Myocyte (in vitro differentiated cells): ENCODE measurements around the gene TBX2. TPM values are rescaled to one million over a fixed set of nuclear protein-coding genes. Genes with fewer than 3 reads are reported as not detected.

Source experiments
- DNase-seq: peaks from one replicate; pipeline ENCODE4 v3.0.0-alpha.2; 2012; ENCODE audit warnings: low read depth
- total RNA-seq: library from RNA; depleted of rRNA; stranded (reverse); fragments of >200 nt; gene quantifications from 2 replicates; pipeline ENCODE4 v1.2.3, GENCODE V29; 2014

The TBX2 gene
- total RNA-seq, 1 donor from 2014 or later = 7.7 TPM

DNA sequence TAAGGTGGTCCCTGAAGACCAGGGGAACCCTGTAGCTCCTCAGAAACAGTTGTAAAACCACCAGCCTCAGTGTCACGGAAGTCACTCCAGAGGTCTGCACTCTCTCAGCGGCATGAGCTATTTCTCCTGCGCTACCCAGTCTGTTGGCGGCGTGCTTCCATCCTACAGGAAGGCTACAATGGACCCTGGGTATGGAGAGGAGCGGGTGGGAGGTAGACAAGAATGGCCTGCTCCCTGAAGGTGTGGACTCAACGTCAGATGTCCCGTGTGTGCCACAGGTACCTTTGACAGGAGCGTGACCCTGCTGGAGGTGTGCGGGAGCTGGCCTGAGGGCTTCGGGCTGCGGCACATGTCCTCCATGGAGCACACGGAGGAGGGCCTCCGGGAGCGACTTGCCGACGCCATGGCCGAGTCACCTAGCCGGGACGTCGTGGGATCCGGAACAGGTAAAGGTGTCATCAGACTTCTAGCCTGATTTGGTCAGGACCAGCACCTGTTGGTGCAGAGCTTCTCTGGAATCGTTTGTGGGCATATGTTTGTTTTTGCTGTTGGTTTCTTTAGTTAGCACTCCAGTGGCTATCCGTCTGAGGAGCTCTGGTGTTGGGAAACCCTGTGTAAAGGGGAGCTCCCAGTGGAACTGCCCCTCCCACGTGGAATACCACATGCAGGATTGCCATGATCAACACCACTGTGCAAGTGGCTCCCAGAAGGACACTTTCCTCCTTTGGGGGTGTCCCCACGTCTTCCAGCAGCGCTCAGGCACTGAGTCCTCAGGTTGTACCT is 31.4 kb upstream of the TBX2 start:
- no peak for DNase-seq

DNA sequence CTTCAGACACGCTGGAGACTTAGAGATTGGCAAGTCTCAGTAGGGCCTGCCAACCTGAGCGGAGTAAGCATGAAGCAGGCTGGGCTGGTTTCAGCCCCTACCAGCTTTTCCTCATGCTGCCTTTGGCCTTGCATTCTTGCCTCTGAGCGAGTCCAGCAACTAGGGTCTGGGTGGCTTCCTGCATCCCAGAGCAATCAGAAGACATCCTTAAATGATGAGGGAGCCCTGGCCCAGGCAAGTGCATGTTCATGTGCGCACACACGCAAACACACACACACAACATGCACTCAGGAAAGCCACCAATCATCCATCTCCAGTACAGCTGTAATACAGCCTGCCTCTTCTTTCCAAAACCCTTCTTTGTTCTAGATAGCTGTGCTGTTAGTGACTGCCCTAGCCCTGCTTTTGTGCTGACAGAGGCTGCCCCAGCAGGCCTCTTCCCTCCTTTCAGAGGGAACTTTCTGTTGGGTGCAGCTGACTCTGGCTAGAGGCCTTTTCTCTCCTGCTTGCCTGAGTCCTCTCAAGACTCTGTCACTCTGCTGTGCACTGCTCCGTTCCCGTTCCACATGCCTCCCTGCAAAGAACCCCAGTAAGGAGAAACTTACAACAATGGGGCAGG is 30.7 kb upstream of the TBX2 start:
- no peak for DNase-seq

DNA sequence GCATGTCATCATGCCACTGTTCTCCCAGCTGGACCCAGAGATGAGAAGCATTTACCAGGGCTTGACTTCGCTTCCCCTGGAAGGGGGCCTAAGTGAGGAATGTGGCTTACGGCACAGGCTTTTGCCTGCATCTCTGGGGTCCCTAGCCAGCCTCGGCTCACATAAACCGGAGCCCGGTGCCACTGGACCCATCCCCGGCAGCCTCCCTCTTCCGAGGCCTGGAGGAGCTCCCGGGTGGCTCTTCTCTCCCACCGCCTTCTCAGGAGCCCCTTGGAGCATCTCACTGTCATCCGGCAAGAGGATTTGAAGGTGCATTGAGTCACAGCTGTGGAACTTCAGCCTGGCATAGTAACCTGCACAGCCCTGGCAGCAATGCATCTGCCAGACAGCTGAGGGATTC is 29.9 kb upstream of the TBX2 start:
- no peak for DNase-seq

DNA sequence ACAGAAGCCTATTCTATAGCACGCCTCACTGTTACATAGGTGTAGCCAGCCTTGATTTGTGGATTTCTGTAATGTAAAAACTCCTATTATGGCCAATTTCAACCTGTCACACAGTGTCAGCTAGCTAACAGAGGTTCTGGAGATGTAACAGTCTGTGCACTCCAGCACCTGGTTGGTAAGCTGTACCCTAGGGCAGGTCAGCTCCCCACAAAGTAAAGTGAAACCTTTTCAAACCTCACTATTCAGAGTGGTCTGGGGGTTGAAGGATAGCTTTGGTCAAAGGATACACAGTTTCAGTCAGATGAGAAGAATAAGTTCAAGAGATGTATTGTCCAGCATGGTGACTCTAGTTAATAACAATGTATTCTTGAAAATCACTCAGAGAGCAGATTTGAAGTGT is 28.5 kb upstream of the TBX2 start:
- DNase-seq = no peak

DNA sequence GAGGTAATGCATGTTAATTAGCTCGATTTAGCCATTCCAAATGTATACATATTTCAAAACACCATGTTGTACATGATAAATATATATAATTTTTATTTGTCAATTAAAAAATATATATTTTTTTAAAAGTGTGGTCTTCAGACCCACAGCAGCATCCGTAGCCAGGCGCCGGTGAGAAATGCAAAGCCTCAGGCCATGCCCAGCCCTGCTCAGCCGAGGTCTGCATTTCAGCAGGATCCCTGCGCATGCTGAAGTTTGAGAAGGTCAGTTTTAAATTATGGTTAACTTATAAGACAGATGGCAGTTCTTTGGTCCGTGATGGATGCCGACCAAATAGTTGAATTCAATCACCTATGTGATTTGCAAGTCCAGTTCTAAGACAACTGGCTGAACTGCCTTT is 28.0 kb upstream of the TBX2 start:
- DNase-seq = no peak

DNA sequence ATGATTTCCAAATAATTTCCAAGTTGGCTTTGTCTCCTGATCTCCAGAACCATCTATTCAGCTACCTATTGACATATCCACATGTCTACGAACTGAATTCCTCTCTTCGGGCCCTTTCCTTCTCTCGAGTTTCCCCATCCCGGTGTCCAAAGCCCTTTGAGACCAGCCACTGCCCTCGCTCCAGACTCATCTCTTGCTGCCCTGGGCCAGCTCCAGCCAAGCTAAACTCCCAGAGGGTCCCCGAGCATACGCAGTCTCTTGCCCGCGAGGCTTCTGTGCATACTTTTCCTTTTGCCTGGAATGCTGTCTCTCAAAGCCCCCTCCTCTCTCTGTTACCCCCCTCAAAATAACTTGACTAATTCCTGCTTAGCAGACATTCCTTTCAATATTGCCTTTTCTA is 27.2 kb upstream of the TBX2 start:
- DNase-seq = no peak

DNA sequence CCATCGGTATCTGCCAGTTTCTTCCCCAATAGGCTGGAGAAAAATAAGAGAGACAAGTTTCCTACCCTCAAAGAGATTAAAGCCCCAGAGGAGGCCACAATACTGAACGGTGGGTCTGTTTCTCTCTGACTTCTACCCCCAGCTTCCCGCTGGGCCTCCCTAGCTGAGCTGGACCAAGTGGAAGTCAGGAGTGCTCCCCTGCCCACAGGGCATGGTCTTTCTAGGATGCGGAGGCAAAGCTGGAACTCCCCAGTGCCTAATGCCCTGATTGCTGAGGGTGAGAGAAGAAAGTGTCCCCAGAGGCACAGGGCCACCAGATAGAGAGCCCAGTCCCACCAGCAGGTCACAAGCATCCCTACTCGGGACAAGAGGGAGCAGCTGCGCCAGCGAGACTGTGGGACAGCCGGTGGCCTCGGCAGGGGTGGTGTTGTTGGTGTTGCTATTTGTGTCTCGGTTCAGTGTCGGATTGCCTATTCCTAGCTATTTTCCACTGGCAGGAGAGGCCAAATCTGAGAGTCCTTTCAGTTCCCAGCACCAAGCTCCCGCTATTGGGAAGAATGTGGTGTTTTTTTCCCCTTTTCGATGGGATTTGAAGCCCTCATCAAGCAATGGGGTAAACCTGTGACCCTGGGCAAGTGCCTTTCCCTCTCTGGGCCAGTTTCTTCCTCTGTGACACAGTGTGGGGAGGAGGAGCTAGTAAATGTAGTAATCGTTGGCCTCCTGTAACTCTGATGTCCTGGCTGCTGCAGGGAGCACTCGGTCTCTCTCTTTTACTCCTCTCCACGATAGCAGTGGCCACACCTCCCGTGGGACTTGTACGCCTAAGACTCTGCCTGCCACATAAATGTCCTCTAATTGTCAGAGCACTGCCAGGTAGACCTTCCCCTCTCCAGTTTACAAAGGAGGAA is 22.5 kb upstream of the TBX2 start:
- peak; percentile 76 for DNase-seq

DNA sequence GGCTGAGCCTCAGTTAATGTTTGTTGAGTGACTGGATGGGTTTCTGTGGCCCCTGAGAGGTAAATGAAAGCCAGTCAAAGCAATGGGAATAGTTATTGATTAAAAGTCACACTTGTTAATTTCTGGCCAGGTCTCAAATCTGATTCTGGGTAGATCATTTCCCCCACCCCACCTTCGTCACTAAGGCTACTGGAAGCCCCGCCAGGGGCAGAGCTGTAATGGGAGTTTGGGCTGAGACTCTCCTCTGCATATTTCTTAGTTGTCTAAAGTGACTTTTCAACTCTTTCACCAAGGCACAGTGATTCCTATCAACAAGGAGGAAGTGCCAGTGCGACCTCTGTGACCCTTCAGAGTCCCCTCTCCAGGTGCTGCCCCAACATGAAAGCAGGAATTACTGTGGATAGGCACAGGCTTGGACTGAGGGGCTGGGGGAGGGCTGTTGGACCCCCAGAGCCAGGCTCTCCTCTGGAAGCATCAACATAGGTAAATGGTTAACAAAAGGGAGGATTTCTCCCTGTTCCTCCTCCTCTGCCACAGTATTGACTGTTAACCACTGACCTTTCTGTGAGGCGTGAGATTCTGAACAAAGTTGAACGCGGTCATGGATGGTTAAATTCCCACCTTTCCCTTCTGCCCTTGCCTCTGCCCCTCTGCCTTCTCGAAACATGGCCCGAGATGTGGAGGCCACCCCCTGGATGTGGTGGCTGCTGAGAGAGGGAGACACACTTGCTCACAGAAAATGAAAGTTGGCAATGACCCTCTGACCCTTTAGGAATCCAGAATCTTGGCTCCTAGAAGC is 20.8 kb upstream of the TBX2 start:
- DNase-seq = no peak

DNA sequence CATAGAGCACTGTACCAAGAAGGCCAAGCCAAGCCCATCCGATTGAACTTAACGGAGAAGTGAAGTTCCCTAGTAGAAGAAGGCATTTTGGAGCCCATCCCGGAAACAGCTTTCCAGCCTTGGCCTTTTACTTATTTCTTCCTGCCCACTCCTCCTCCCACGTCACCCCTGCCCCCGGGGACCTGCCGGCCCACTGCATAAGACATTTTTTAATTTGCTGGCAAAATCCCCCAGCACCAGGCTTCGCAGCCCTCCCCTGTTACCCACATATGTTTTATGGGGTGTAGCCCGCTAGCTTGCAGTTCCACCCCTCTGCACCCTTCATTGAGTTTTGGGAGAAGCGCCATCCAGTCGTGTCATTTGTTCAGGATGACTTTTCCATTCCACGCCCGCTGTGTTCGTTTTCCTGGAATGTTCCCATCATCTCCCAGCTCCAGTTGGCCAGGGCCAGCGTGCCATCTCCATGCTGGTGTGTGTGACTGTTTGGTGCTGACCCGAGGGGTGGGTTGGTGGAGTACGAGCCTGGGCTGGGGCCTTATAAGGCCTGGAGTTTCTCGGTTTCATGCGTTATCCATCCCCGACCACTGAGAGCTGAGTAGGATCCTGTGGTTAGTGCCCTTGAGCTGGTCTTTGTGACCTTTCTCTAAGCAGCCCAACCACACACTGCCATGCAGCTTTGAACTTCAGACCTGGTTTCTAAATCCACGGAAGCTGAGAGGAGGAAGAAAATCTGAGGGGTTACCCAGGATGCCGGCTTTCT is 20.0 kb upstream of the TBX2 start:
- no peak for DNase-seq

DNA sequence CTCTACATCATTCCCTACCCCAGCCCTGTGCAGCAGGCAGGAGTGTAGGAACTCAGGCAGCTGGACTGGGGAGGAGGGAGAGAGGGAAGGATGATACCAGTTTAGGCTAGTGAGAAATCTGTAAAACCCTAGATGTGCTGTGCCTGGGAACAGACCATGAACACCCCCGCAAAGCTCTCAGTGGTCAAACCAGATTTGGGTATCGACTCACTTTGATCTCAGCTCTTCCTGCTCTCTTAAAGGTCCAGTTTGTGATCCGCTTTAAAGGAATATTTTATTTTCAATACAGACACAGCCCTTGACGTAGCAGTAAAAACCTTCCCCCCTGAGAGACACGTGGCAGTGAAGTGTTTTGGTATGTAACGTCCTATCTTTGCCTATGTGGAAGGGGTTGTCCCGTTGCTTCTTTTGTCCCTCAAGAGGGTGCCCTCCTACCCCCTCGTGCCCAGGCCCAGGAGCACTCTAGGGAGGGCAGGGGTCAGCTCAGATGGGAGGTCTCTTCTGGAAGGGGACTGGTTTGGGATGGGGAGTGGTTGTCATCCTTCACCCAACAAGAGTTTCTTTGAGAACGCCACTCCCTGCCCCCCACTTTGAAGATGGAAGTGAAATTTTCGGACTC is 19.3 kb upstream of the TBX2 start:
- no peak for DNase-seq

DNA sequence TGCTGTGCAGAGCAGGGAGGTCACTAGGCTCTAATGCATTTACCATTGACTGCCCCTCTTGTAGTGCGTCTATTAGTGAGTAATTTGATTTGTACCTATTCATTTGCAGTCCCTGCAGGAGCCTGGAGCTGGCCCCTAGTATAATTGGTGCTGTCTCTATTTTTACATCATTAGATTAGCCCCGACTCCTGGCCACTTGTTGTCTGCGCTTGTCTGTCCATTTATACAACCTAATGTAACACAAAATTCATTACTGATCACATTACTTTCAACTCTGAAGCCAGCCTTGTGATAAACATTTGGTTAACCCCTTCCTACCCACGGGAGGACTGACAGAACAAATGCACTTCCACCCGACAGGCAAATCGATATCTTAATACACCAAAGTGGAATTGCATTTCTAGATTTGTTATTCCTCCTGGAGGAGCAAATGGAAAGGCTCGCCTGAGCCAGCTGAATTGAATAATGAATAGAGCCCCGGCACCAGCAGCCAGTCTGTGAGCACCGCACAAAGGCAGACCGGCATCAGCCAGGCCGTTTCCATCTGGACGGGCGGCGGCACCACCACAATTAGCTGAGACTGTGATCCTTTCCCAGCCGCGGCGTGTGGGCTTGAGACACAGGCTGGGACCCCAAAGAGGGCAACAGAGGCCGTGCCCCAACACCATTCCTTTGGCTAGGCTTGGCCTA is 18.7 kb upstream of the TBX2 start:
- DNase-seq = no peak

DNA sequence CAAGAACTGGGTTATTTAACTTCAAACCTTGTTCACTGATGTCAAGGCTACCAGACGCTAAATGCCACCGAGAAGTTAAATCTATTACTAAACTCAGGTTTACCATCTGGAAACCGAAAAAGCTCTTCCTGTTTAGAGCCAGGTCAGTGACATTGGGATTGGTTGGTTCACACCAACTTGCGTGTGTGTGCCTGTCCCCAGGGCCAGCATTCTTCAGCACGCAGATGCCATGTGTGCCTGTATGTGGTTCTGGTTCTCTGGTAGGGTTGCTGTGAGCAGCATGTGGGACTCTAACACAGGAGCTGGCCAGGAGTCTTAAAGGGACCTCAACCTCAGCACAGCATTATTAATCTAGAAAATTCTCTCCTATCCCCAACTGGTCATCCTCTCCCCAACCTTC is 18.1 kb upstream of the TBX2 start:
- no peak for DNase-seq

DNA sequence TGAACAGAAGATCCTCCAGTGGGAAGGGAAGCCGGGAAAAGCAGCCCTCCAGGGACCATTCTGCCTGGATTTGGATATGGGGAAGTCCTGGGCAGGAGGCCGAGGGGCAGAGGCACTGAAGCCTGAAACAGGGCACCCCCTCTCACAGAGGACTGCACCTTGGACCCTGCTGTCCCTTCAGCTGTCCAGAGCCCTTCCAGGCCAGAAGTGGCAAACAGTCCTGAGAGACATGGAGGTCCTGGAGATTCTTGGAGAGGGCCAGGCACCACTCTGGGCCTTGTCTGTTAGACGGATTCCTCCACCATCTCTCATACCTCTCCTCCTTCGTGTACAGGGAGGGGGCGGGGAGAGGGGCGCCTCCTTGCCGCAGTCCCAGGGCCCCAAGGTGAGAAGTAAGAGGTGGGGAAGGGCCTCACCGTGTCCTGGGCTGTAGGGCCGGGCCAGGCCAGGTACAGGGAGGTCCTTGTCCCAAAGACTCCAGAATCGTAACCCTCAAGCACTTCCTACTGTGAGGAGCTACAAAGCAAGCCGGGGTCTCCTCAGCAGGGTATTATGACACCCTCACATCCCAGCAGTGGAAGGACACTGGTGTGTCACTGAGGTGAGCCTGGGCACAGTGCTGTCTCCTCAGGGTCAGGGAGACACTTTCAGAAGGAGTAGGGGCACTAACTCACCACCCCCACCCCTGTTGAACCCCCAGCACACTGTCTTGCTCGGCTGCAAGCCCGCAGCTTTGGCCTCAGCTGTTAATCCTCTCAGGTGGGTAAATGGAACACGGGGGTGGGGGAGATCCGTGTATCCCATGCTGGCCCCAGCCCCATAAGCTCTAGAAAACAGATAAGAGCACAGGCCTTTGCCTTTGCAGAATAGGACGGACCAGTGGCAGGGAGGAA is 16.6 kb upstream of the TBX2 start:
- no peak for DNase-seq

DNA sequence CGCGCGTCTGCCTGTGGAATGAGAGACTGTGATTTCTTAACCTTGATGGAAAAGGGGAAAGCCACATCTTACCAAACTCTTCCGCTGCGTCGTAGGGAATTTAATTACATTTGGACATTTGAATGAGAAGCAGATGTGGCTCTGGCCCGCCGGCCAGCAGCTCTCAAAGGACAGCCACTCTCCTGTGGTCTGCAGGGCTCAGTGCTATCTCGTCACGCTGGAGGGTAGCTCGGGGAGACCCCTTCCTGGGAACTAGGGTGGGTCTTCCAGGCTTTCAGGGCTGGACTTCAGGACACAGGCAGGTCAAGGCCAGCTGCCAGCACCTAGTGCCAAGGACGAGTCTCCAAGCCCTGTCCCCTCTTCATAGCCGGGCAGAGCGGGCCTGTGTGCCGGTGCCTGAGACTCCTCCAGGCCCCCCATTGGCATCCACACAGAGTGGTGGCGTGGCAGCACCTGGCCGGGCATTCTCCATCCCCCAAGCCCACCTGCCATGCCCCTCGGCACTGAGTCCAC is 15.9 kb upstream of the TBX2 start:
- no peak for DNase-seq

DNA sequence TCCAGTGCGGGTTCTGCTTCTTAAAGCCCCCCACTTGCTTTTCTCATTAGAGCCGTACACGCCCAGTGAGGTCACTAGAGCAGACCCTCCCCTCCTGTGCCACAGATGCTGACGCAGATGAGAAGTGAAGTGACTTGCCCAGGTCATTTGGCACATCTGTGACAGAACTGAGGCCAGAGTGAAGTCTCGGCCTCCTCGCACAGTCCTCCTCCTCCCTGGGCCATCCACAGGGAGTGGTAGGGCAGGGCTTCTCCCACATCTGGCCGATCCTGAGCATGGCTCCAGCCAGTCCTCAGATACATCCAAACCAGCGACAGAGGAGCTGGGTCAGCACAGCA is 15.3 kb upstream of the TBX2 start:
- DNase-seq = no peak

DNA sequence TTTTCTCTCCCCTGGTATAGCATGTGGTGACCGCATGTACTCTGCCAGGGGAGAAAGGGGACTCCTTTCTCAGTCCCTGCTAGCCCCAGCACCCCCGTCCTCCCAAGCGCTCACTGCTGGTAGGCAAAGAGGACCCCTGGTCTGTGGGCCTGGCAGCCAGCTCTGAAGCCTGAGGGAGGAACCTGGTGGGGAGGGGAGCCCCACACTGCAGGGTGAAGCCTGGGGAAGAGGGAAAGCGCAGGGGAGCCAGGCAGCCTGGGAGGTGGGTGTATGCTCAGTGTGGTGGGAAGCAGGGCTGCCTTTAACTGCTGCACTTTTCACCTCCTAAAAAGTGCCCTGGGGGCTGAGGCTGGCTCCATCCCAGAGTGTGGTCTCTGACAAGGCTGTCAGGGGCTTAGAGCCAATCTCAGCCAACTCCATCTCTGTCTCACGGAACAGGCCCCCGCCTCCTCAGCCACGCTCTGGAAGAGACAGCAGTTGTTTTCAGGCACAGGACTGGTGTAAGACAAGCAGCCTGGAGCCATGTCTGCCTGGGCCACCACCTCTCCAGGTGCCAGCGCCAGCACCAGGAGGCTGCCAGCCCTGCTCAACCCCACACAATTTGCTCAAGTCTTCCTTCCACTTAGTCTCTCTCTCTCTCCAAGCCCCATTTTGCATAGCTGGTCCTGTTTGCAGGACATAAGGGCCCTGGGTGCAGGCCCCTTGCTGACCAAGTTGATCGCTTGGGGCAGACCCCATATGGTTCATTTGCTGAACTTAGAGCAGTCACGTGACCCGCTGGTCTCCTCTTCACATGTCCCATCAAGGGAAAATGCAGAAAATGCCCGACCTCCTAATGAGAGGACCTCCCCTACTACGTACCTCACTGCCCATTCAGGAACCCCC is 14.7 kb upstream of the TBX2 start:
- no peak for DNase-seq

DNA sequence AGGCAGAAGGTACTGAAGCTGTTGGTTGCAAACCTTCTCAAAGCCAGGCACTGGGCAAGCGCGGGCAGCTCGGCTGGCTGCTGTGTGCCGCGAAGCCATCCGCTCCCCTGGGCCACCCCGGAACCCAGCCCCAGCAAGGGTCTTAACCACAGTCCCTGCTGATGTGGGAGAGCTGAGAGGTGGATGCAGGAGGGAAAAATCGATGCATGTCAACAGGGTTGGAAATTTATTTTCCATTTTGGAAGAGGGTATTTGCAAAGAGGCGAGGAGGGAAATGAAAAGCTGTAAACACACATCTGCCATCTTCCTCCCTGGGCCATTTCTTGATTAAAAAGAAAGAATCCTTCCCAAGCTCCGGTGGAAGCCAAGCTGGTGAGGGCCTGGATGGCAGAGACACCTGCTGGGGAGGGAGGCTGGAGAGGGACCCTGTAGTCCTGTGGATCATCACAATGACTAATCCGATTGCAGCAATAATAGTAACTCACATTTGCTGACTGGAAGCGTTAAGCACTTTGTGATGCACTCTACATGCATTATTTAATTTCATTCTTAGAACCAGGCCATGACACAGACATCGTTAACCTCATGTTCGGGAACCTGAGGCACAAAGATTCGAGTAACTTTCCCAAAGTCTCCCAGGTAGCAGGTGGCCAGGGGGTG is 13.9 kb upstream of the TBX2 start:
- DNase-seq = no peak
